Tibial nerve (tissue), 4 donors: ENCODE measurements around the gene RPN1.

Source experiments
- EP300 ChIP-seq, 2 donors: sonication (generic); formaldehyde crosslinking; IDR thresholded peaks; one replicate each; pipeline ENCODE4 v1.6.1; 2017; ENCODE audit warnings: antibody characterized with exemption in 2 of 2, mild to moderate bottlenecking in 1 of 2
- POLR2A ChIP-seq, 2 donors: fragments of 450-650 bp; IDR thresholded peaks; one replicate each; pipeline ENCODE4 v1.6.1; 2017; ENCODE audit warnings: antibody characterized with exemption in 2 of 2, mild to moderate bottlenecking in 2 of 2, moderate library complexity in 2 of 2
- TF ChIP-seq, protein P1 (sequence below), 5 experiments: fragments of 200-600 bp in 3 of 5; fragments of 450-650 bp in 2 of 5; sonication (generic) in 3 of 5; IDR thresholded peaks; one replicate each; pipeline ENCODE4 v1.5.1; 2016 to 2019; ENCODE audit warnings: antibody characterized with exemption in 5 of 5, mild to moderate bottlenecking in 3 of 5, moderate library complexity in 2 of 5

DNA sequence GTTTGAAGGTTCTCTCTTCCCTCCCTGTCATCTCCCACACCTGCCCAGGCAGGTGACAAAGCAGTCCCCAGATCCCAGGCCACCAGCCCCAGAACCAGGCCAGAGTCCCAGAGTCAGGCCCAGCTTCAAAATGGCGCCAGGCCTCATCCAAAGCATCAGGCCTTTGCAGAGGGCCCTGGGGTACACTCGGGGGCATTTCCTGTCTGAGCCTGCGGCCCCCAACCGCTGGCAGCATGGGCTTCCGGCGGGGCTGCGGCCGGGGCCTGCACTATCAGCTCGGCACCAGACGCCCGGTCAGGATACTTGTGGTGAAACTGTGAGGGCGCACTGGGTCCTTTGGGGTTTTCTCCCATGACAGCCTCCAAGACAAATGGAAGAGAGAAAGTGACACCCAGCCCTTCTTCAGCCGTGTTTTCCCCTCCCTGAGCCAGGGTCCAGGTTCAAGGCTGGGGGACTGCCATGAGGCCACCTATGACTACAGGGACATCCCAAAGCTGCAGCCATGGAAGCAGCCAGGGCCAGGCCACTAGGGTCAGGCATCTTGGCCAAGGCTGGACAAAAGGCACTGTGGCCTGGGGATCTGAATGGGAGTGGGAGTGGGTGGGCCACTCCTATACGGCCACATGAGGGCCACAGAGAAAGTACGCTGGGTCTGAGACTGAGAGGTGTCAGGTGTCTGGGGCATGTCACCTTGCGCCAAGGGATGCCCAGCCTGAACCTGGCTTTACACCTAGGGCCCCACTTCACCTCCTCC is 33.9 kb downstream of the RPN1 start:
- TF ChIP-seq, protein P1, sequence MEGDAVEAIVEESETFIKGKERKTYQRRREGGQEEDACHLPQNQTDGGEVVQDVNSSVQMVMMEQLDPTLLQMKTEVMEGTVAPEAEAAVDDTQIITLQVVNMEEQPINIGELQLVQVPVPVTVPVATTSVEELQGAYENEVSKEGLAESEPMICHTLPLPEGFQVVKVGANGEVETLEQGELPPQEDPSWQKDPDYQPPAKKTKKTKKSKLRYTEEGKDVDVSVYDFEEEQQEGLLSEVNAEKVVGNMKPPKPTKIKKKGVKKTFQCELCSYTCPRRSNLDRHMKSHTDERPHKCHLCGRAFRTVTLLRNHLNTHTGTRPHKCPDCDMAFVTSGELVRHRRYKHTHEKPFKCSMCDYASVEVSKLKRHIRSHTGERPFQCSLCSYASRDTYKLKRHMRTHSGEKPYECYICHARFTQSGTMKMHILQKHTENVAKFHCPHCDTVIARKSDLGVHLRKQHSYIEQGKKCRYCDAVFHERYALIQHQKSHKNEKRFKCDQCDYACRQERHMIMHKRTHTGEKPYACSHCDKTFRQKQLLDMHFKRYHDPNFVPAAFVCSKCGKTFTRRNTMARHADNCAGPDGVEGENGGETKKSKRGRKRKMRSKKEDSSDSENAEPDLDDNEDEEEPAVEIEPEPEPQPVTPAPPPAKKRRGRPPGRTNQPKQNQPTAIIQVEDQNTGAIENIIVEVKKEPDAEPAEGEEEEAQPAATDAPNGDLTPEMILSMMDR (IDR thresholded peaks at IDR 0.05) = no peak
- TF ChIP-seq POLR2A (IDR thresholded peaks at IDR 0.05) = no peak
- no peak for TF ChIP-seq EP300 (IDR thresholded peaks at IDR 0.05)
